Loucy (cell line): ENCODE data around the gene DGUOK.
A peak's percentile ranks its signal among the peaks of the same experiment; 100 is the strongest.

ENCODE experiments used
- H2AFZ ChIP-seq: fragments of 200-600 bp; sonication (generic); 2 replicates; pipeline ENCODE4 v1.6.0; 2016; ENCODE audit warnings: antibody characterized with exemption, mild to moderate bottlenecking, low read length, moderate library complexity
- H3F3A ChIP-seq: fragments of 200-600 bp; 2 replicates; pipeline ENCODE4 v1.6.0; 2016; ENCODE audit warnings: antibody characterized with exemption, low read depth, mild to moderate bottlenecking
- H3K27me3 ChIP-seq: fragments of 200-600 bp; sonication (generic); 2 replicates; pipeline ENCODE4 v1.6.1; 2014; ENCODE audit warnings: low read length, mild to moderate bottlenecking; ENCODE audit not compliant: insufficient read depth, poor library complexity, severe bottlenecking
- H3K36me3 ChIP-seq: fragments of 200-600 bp; sonication (generic); 2 replicates; pipeline ENCODE4 v1.6.1; 2016; ENCODE audit warnings: low read length; ENCODE audit not compliant: insufficient read depth
- H3K4me1 ChIP-seq: fragments of 200-600 bp; sonication (generic); 2 replicates; pipeline ENCODE4 v1.5.1; 2014; ENCODE audit warnings: low read length, mild to moderate bottlenecking; ENCODE audit not compliant: insufficient read depth, poor library complexity, severe bottlenecking
- H3K4me2 ChIP-seq: fragments of 200-600 bp; sonication (generic); 2 replicates; pipeline ENCODE4 v1.6.0; 2014; ENCODE audit warnings: antibody characterized with exemption, low read length, low read depth, mild to moderate bottlenecking; ENCODE audit not compliant: poor library complexity, severe bottlenecking
- H3K4me3 ChIP-seq: fragments of 200-600 bp; sonication (generic); 2 replicates; pipeline ENCODE4 v1.5.1; 2014; ENCODE audit warnings: low read length, mild to moderate bottlenecking, mixed read lengths; ENCODE audit not compliant: poor library complexity, severe bottlenecking
- H3K79me2 ChIP-seq: fragments of 200-600 bp; sonication (generic); 2 replicates; pipeline ENCODE4 v1.6.1; 2014; ENCODE audit warnings: low read length; ENCODE audit not compliant: insufficient read depth
- H3K9ac ChIP-seq: fragments of 200-600 bp; sonication (generic); 2 replicates; pipeline ENCODE4 v1.6.0; 2014; ENCODE audit warnings: mild to moderate bottlenecking, low read depth, low read length, moderate library complexity; ENCODE audit not compliant: poor library complexity, severe bottlenecking
- H3K9me2 ChIP-seq: fragments of 200-600 bp; sonication (generic); replicated peaks from 2 replicates; pipeline ENCODE4 v1.6.1; 2016; ENCODE audit warnings: low read depth, low read length, mixed read lengths
- H3K9me3 ChIP-seq: fragments of 200-600 bp; sonication (generic); 2 replicates; pipeline ENCODE4 v1.6.1; 2014; ENCODE audit warnings: mild to moderate bottlenecking, antibody characterized with exemption, low read length, low read depth; ENCODE audit not compliant: insufficient read depth
- H4K20me1 ChIP-seq: fragments of 200-600 bp; sonication (generic); 2 replicates; pipeline ENCODE4 v1.6.0; 2014; ENCODE audit warnings: antibody characterized with exemption, low read length, mild to moderate bottlenecking; ENCODE audit not compliant: insufficient read depth, poor library complexity, severe bottlenecking
- EZH2phosphoT487 ChIP-seq: fragments of 200-600 bp; IDR thresholded peaks from 2 replicates; pipeline ENCODE4 v1.6.1; 2018; ENCODE audit warnings: antibody characterized with exemption, mild to moderate bottlenecking, moderate library complexity, borderline replicate concordance
- TF ChIP-seq, protein P1 (sequence below): fragments of 200-600 bp; sonication (generic); conservative IDR thresholded peaks from 2 replicates; pipeline ENCODE4 v1.5.1; 2014; ENCODE audit warnings: mild to moderate bottlenecking, antibody characterized with exemption, low read length

Gene DGUOK

DNA sequence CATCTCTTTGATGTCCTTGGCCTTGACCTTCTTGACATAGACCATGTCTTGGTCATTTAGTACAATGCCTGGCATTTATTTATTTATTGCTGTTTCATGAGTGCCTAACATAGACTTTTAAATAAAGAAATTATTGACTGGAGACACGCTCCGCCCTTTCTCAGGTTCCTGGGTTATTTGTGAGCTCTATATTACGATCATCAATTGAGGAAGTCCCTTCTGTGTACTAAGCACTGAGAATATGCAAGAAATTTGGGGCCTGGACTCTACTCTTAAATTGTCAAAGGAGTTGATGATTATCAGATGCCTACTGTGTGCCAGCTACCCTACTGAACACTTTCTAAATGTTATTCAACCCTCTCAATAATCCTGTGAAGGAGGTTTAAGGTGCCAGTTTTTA is 38.4 kb downstream of the DGUOK start:
- TF ChIP-seq, protein P1, sequence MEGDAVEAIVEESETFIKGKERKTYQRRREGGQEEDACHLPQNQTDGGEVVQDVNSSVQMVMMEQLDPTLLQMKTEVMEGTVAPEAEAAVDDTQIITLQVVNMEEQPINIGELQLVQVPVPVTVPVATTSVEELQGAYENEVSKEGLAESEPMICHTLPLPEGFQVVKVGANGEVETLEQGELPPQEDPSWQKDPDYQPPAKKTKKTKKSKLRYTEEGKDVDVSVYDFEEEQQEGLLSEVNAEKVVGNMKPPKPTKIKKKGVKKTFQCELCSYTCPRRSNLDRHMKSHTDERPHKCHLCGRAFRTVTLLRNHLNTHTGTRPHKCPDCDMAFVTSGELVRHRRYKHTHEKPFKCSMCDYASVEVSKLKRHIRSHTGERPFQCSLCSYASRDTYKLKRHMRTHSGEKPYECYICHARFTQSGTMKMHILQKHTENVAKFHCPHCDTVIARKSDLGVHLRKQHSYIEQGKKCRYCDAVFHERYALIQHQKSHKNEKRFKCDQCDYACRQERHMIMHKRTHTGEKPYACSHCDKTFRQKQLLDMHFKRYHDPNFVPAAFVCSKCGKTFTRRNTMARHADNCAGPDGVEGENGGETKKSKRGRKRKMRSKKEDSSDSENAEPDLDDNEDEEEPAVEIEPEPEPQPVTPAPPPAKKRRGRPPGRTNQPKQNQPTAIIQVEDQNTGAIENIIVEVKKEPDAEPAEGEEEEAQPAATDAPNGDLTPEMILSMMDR, result no peak
- TF ChIP-seq EZH2phosphoT487, result no peak
- Histone ChIP-seq H2AFZ (no peak overlapping the region), H3K4me1 (peaks cover 53% of the 10 kb centered on the region)

DNA sequence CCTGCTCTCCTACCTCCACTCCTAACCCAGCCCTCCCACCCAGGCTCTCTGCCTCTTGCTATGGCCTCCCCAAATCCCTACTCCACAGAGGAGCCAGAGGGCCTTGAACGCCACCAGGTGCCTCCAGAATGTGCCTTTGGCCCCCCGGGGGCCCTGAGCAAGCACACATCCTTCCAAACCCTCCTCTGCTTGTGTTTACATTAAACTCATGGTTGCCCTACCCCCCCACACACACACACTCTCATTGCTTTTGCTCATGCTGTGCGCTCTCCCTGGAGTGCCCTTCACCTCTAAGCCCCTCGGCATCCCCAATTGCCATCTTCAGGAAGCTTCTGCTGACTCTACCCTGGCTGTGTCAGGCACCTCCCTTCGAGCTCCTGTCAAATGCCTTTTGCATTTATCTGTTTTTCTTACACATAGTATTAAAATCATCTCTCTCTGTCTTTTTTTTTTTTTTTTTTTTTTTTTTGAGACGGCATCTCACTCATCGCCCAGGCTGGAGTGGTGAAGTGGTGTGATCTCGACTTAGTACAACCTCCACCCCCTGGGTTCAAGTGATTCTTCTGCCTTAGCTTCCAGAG is 41.8 kb downstream of the DGUOK start:
- no peak overlapping the region for H3K4me3 ChIP-seq
- no peaks in the 10 kb centered on the region for H4K20me1 ChIP-seq
- H2AFZ ChIP-seq, result no peak overlapping the region
- no peaks in the 10 kb centered on the region for H3K9me2 ChIP-seq
- peaks cover 31% of the 10 kb centered on the region for H3F3A ChIP-seq
- H3K4me1 ChIP-seq, result peaks cover 84% of the 10 kb centered on the region
- H3K36me3 ChIP-seq, result no peaks in the 10 kb centered on the region
- TF ChIP-seq, protein P1, result no peak
- no peak for TF ChIP-seq EZH2phosphoT487
- no peaks in the 10 kb centered on the region for H3K27me3 ChIP-seq
- H3K9me3 ChIP-seq, result no peaks in the 10 kb centered on the region
- H3K79me2 ChIP-seq, result peaks cover 11% of the 10 kb centered on the region; the same call in 1 of the 2 replicates
- no peak overlapping the region for H3K9ac ChIP-seq
- no peak overlapping the region for H3K4me2 ChIP-seq

More for the DNA sequence above, 38.4 kb downstream of the DGUOK start:
- Histone ChIP-seq H3K4me2 (no peak overlapping the region), H3F3A (peaks cover 12% of the 10 kb centered on the region), H3K9me2 (no peaks in the 10 kb centered on the region), H3K9ac (no peak overlapping the region), H4K20me1 (no peaks in the 10 kb centered on the region), H3K27me3 (no peaks in the 10 kb centered on the region), H3K9me3 (peaks cover 3% of the 10 kb centered on the region; the same call in 1 of the 2 replicates), H3K79me2 (no peaks in the 10 kb centered on the region; the same call in 1 of the 2 replicates), H3K36me3 (no peaks in the 10 kb centered on the region), H3K4me3 (no peak overlapping the region)

GRCh38 chr2:73969356-73969755 is 42.7 kb downstream of the DGUOK start:
- TF ChIP-seq EZH2phosphoT487, result no peak
- H3K9me2 ChIP-seq, result no peaks in the 10 kb centered on the region
- H3F3A ChIP-seq, result peaks cover 28% of the 10 kb centered on the region
- peaks cover 80% of the 10 kb centered on the region for H3K4me1 ChIP-seq
- peaks cover 12% of the 10 kb centered on the region; the same call in 1 of the 2 replicates for H3K79me2 ChIP-seq
- no peaks in the 10 kb centered on the region for H3K36me3 ChIP-seq
- no peak overlapping the region for H2AFZ ChIP-seq
- H3K9ac ChIP-seq, result peak overlapping the region; percentile 70
- no peaks in the 10 kb centered on the region for H4K20me1 ChIP-seq
- H3K9me3 ChIP-seq, result no peaks in the 10 kb centered on the region
- no peaks in the 10 kb centered on the region for H3K27me3 ChIP-seq
- peak overlapping the region; percentile 68 for H3K4me3 ChIP-seq
- H3K4me2 ChIP-seq, result peak overlapping the region; percentile 93
